ENCODE results near the gene ACTA2.
A peak's percentile ranks its signal among the peaks of the same experiment; 100 is the strongest.
"Not testable (repeated sequence)": the region's sequence is repeated elsewhere in the genome, so short reads cannot be mapped to it uniquely, and the experiment has no call there.

The ACTA2 gene

DNA sequence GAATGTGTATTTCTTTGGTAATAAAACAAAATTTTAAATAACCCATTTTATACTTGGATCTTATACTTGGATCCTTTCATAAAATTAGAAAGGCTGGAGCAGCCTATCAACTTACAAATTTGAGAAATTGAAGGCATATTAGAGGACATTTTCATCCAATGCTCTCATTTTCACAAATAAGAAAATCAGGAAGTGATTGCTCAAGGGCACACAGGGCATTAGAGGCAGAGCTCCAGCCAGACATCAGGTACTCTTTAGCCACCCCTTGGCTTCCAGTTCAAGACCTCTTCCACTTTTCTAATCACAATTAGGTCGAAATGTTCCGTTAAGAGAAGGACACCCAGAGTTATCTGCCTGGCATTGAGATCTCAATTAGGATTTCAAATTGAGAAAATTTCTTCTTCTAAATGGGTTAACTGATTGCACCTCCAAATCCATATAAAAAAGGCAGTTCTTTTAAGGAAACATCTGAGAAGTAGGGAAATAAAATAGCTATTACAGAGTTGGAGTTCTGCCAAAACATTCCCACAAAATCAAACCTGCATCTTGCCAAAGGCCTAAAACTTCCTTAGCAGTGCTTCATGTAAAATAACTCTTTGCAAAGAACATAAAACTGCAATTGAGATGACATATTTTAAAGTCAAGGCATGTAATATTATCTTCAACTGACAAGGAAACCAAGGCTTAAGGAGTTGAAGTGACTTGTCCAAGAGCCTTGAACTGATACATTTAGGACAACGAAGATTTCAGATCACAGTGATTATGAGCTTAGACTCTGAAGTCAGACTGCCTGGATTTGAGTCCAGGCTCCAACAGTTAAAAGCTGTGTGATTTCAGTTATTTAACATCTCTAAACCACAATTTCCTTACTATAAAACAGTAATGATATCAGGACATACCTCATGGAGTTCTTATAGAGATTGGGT, 2.4 kb downstream of the ACTA2 start:
- DNase-seq (ENCODE audit: low spot score), result no peak

GRCh38 chr10:88949051-88949450, 3.5 kb downstream of the ACTA2 start:
- no peak for DNase-seq (ENCODE audit: low spot score)

- DNase-seq (ENCODE audit: low spot score), result no peak
Measured at GRCh38 chr10:88946965-88947590, 5.5 kb downstream of the ACTA2 start.

DNA sequence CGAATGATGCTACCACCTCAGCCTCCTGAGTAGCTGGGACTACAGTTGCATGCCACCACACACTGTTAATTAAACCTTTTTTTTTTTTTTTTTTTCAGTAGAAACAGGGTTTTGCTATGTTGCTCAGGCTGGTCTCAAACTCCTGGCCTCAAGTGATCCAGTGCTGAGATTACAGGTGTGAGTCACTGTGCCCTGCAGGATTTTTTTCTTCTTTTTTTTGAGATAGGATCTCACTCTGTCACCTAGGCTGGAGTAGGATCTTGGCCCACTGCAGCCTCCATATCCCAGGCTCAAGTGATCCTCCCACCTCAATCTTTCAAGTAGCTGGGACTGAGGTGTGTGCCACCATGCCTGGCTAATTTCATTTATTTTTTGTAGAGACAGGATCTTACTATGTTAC, 6.4 kb downstream of the ACTA2 start:
- DNase-seq (ENCODE audit: low spot score), result no peak

- DNase-seq (ENCODE audit: low spot score), result no peak
Measured at GRCh38 chr10:88944813-88945212, 7.8 kb downstream of the ACTA2 start.

DNA sequence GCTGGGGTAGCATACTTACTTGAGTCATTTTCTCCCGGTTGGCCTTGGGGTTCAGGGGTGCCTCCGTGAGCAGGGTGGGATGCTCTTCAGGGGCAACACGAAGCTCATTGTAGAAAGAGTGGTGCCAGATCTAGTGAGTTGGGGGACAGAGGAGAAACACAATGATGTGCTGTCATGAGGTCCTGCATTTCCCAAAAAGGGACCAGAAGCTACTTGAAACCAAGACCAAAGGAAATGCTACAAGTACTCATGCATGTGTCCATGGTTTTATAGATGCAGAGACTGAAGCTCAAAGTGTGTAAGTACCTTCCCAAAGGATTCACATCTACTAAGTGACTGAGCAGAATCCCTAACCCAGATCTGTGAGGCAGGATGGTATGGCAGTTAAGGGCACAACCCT, 8.8 kb downstream of the ACTA2 start:
- no peak for DNase-seq (ENCODE audit: low spot score)

GRCh38 chr10:88941026-88941425, 11.5 kb downstream of the ACTA2 start:
- DNase-seq (ENCODE audit: low spot score), result no peak

- no peak for DNase-seq (ENCODE audit: low spot score)
Measured at GRCh38 chr10:88938938-88939337, 13.6 kb downstream of the ACTA2 start.

DNA sequence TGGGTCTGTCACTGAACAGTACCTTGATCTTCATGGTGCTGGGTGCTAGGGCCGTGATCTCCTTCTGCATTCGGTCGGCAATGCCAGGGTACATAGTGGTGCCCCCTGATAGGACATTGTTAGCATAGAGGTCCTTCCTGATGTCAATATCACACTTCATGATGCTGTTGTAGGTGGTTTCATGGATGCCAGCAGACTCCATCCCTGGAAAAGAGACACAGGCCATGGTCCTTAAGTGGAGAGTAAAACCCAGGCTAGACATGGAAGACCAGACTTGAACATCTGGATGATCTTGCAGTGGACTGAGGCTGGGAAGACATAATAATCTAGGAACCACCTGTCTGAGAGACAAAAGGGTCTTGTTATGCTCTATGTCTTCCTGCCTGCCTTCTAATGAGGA, 14.5 kb downstream of the ACTA2 start:
- no peak for DNase-seq (ENCODE audit: low spot score)

DNA sequence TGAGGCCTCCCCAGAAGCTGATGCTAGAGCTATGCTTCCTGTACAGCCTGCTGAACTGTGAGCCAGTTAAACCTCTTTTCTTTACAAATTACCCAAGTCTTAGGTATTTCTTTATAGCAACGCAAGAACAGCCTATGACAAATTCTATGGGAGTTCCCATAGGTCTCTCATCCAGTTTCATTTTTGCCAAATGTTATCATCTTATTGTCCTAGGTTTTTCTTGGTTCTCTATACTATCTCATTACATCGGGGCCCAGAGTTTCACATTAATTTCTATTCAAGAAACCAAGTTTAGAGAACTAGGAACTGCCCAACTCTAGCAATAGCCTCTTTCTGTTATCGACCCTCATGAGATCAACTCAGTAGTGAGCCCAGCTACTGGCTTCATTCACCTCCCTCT, 15.9 kb downstream of the ACTA2 start:
- DNase-seq (ENCODE audit: low spot score), result no peak

DNA sequence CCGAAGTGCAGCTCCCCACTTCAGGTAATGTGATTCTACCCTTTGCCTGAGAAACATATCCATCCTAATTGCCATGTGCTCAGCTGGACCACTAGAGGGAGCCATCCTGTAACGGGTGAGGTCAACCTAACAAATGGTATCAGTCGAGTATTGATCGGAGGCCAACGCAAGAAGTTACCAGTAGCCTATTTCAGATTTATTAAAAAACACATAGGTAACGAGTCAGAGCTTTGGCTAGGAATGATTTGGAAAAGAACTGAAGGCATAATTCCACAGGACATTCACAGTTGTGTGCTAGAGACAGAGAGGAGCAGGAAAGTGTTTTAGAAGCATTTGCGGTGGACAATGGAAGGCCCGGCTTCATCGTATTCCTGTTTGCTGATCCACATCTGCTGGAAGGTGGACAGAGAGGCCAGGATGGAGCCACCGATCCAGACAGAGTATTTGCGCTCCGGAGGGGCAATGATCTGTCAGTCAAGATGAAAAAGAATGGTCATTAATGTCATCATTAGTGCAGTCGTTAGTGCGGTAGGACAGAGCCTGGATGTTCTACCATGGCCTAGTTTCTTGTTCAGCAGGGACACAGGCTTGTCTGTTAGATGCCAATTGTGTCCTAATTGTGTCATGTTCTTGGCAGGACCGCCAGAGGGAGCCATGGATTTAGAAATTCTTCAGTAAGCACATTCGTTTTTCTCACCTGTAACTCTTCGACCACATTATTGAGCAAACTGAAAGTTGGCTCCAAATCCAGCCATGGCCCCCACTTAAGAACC, 17.5 kb downstream of the ACTA2 start:
- peak; percentile 70 for DNase-seq (ENCODE audit: low spot score)

GRCh38 chr10:88933564-88933963, 19.0 kb downstream of the ACTA2 start:
- DNase-seq (ENCODE audit: low spot score), result no peak

- DNase-seq (ENCODE audit: low spot score), result peak; percentile 76
Measured at GRCh38 chr10:88932539-88933256, 19.9 kb downstream of the ACTA2 start.

DNA sequence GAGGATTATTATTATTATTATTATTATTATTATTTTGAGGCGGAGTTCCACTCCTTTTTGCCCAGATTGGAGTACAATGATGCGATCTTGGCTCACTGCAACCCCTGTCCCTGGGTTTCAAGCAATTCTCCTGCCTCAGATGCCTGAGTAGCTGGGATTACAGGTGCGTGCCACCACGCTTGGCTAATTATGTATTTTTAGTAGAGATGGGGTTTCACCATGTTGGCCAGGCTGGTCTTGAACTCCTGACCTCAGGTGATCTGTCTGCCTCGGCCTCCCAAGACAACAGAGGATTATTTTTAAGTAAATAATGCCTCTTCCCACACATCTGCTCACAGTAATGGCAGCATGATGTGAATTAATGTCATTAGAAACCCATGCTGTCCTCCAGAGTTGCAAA, 20.5 kb downstream of the ACTA2 start:
- DNase-seq (ENCODE audit: low spot score), result not testable (repeated sequence)

GRCh38 chr10:88931548-88931947, 21.0 kb downstream of the ACTA2 start:
- DNase-seq (ENCODE audit: low spot score), result no peak

DNA sequence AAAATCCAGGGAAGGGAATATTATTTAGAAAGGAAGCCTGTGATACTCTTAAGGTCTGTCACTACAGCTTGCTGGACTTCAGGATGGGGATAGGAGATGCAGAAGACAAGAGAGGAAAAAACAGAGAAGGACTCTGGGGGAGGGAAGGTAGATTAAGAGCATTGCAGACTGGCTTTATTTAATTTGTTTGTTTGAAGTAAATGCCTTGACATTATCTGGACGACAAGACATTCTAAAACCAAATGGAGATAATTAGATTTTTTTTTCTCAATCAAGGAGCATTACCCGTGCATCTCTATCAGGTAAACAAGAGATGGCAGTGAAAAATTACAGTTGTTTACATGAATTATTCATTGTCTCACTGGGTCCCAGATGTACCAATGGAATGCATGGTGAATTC, 24.3 kb downstream of the ACTA2 start:
- no peak for DNase-seq (ENCODE audit: low spot score)

GRCh38 chr10:88927416-88927690, 25.2 kb downstream of the ACTA2 start:
- no peak for DNase-seq (ENCODE audit: low spot score)

- DNase-seq (ENCODE audit: low spot score), result peak; percentile 55
Measured at GRCh38 chr10:88926566-88927415, 25.8 kb downstream of the ACTA2 start.

DNA sequence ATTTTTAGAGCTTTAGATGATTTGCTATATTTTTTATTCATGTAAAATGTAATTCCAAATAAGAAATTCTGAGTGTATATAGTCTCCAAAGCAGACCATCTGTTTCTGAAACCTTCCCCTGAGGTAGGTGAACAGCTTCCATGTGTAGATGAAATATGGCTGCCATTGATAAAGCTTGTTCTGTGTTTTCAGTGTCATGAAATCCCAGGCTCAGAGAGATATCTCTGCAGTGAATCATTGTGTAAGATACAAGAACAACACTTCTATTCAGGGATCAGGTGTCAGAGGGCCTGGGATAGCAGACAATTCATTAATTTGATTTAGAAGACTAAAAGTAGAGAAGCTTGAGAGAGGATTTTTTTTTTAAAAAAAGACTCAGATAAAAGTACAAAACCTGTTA, 29.1 kb downstream of the ACTA2 start:
- no peak for DNase-seq (ENCODE audit: low spot score)

GRCh38 chr10:88922041-88922440, 30.5 kb downstream of the ACTA2 start:
- no peak for DNase-seq (ENCODE audit: low spot score)

DNA sequence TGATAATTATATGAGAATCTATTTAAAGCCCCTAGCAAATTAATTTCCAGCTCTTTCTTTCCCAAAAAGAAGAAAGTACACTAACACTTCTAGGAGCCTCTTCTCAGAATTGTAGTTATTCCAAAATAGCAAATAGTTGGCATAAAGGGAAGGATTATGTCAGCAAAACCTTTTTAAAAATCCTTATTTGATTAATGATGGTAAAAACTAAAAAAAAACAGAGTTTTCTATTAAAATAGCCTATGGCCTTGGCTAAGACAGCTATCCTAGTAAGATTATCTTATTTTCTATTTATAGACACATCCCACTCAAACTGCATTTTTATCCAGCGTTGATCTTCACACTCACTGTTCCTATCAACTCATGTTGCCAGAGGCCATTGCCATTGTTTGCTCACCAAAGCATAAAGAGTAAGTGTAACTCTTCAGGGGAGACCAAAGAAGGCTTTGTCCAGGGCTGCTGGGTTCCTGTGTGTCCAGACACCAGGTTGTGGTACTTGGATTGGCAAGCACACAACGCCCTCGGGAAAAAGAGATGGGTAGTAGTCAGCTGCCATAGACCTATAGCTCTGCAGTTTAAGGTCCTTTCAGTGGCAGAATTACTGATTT, 31.5 kb downstream of the ACTA2 start:
- DNase-seq (ENCODE audit: low spot score), result no peak

Data from AG20443 (cell line).